Gastroesophageal sphincter (tissue), 4 donors: Measurements from ENCODE around the gene BTBD2. TPM values are rescaled to one million over a fixed set of nuclear protein-coding genes. Genes with fewer than 3 reads are reported as not detected.

Experiments used
- ATAC-seq: fragments of 150-250 bp; one replicate; pipeline ENCODE4 v1.9.1; 2016; ENCODE audit warnings: mild to moderate bottlenecking, moderate library complexity
- H3K27ac ChIP-seq, 4 donors: fragments of 200-600 bp; sonication (generic) in 3 of 4; 1 replicate in 3 of 4; 2 replicates in 1 of 4; pipeline ENCODE4 v1.5.1; 2016 to 2019
- H3K27me3 ChIP-seq: fragments of 200-600 bp; sonication (generic); one replicate; pipeline ENCODE4 v1.5.1; 2019
- H3K36me3 ChIP-seq, 2 donors: fragments of 200-600 bp; sonication (generic); one replicate each; pipeline ENCODE4 v1.5.1; 2019; ENCODE audit warnings: control low read depth in 1 of 2
- H3K4me1 ChIP-seq, 3 donors: fragments of 200-600 bp; sonication (generic); 1 replicate in 2 of 3; 2 replicates in 1 of 3; pipeline ENCODE4 v1.5.1; 2016 to 2019; ENCODE audit warnings: control low read depth in 2 of 3
- H3K4me3 ChIP-seq, 2 donors: fragments of 200-600 bp; sonication (generic); one replicate each; pipeline ENCODE4 v1.5.1; 2019; ENCODE audit warnings: mild to moderate bottlenecking in 1 of 2, moderate library complexity in 1 of 2
- H3K9me3 ChIP-seq, 3 donors: fragments of 200-600 bp; sonication (generic); one replicate each; pipeline ENCODE4 v1.5.1; 2017 to 2019; ENCODE audit warnings: control low read depth in 2 of 3
- EP300 ChIP-seq: sonication (generic); formaldehyde crosslinking; IDR thresholded peaks from one replicate; pipeline ENCODE4 v1.6.1; 2017; ENCODE audit warnings: antibody characterized with exemption, mild to moderate bottlenecking
- POLR2A ChIP-seq, 2 donors: fragments of 450-650 bp; IDR thresholded peaks; one replicate each; pipeline ENCODE4 v1.6.1; 2017; ENCODE audit warnings: antibody characterized with exemption in 2 of 2, mild to moderate bottlenecking in 2 of 2, moderate library complexity in 1 of 2
- POLR2AphosphoS5 ChIP-seq: sonication (generic); formaldehyde crosslinking; IDR thresholded peaks from one replicate; pipeline ENCODE4 v1.6.1; 2017; ENCODE audit warnings: antibody characterized with exemption
- WGBS, 2 donors: methylation state at CpG; one replicate each; pipeline ENCODE4 v1.1.5; 2018; ENCODE audit warnings: low coverage in 1 of 2; 5-methylcytosine and 5-hydroxymethylcytosine counted together
- total RNA-seq, 4 donors: library from RNA; depleted of rRNA; stranded (reverse); fragments of >200 nt; gene quantifications; one replicate each; pipeline ENCODE4 v1.1.0, GENCODE V29; 2016
- TF ChIP-seq, protein P1 (sequence below), 4 experiments: fragments of 200-600 bp in 2 of 4; fragments of 450-650 bp in 2 of 4; sonication (generic) in 1 of 4; IDR thresholded peaks; one replicate each; pipeline ENCODE4 v1.5.1; 2017 to 2019; ENCODE audit warnings: antibody characterized with exemption in 4 of 4, mild to moderate bottlenecking in 2 of 4, moderate library complexity in 2 of 4

BTBD2 gene
- total RNA-seq: 100 to 1,000 TPM in 1 of 4 donors, 10 to 100 TPM in 3; 44.0 to 125 (median 59.9) TPM

DNA sequence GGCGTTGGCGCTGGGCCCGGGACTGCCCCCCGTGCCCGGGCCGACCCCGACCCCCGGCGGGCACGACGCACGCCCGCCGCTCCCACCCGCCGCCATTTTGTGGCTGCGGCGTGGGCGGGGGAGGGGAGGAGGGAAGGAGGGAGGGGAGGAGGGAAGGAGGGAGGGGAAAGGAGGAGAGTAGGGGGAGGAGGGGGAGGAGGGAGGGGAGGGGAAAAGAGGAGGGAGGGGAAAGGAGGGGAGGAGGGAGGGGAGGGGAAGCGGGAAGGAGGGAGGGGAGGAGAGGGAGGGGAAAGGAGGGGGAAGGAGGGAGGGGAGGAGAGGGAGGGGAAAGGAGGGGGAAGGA, at the start of gene BTBD2:
Gene BTBD2, minus strand, starts transcription at position 107 of the 343 bp plus-strand sequence. Its CDS starts 11 bp downstream, at position 96.
- peaks cover 0 to 13% of the 10 kb centered on the region in 2 donors for H3K36me3 ChIP-seq
- H3K9me3 ChIP-seq: no peaks in the 10 kb centered on the region
- H3K27me3 ChIP-seq: no peaks in the 10 kb centered on the region
- H3K27ac ChIP-seq: peak within 1 kb of the TSS; percentile 3 to 86 (median 81)
- WGBS, 2 donors: no CpG with 5 or more reads among the region's 20 CpGs
- peak; percentile 38 for ATAC-seq
- H3K4me3 ChIP-seq: peak within 1 kb of the TSS; percentile 49 to 79
- TF ChIP-seq POLR2A (IDR thresholded peaks at IDR 0.05) (no peak), POLR2AphosphoS5 (peak; percentile 54)
- TF ChIP-seq, protein P1, sequence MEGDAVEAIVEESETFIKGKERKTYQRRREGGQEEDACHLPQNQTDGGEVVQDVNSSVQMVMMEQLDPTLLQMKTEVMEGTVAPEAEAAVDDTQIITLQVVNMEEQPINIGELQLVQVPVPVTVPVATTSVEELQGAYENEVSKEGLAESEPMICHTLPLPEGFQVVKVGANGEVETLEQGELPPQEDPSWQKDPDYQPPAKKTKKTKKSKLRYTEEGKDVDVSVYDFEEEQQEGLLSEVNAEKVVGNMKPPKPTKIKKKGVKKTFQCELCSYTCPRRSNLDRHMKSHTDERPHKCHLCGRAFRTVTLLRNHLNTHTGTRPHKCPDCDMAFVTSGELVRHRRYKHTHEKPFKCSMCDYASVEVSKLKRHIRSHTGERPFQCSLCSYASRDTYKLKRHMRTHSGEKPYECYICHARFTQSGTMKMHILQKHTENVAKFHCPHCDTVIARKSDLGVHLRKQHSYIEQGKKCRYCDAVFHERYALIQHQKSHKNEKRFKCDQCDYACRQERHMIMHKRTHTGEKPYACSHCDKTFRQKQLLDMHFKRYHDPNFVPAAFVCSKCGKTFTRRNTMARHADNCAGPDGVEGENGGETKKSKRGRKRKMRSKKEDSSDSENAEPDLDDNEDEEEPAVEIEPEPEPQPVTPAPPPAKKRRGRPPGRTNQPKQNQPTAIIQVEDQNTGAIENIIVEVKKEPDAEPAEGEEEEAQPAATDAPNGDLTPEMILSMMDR (IDR thresholded peaks at IDR 0.05): no peak
- peaks cover 0 to 48% (median 23%) of the 10 kb centered on the region in 3 donors for H3K4me1 ChIP-seq

DNA sequence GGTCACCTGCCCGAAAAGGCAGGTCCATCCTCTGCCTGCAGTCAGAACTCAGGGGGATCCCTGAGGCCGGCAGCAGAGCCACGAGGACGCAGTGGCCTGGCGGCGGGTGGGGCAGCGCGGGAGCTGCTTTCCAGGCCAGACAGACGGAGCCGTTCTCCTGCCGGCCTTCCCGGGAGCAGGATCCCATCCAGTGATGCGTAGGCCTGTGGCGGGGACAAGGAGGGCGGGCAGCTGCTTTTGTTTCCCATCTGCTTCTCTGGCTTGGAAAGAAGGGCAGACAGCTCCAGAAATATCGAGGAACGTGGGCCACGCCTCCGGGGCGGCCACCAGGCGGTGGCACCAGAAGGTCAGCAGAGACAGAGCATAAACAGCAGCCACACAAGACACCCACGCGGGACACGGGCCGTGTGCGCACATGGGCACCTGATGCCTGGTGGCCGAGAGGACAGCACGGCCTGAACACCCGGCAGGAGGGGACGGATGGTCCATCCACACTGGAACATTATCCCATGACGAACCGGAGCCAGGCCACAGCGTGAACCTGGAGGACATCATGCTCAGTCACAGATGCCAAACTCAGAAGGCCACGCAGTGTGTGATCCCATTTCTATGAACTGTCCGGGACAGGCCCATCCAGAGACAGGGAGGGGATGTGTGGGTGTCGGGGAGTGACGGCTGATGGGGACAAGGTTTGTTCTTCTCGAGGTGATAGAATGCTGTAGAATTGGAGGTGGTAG, 49.4 kb upstream of the BTBD2 start:
- peak; percentile 20 for TF ChIP-seq EP300
- TF ChIP-seq, protein P1 (IDR thresholded peaks at IDR 0.05): peak in 1 of 4 experiments; percentile 2
- no peak for TF ChIP-seq POLR2AphosphoS5
- peaks cover 0 to 60% (median 27%) of the 10 kb centered on the region in 3 donors for H3K4me1 ChIP-seq
- no peaks in the 10 kb centered on the region for H3K36me3 ChIP-seq
- peak overlapping the region in 3 of 4 donors; percentile 71 to 77 (median 71) for H3K27ac ChIP-seq
- H3K4me3 ChIP-seq: peak overlapping the region in 1 of 2 donors; percentile 1
- no peaks in the 10 kb centered on the region for H3K9me3 ChIP-seq
- WGBS, 2 donors: 63 to 88% methylated on average over 3 to 7 of the region's 38 CpGs
- H3K27me3 ChIP-seq: no peaks in the 10 kb centered on the region
- ATAC-seq: no peak

DNA sequence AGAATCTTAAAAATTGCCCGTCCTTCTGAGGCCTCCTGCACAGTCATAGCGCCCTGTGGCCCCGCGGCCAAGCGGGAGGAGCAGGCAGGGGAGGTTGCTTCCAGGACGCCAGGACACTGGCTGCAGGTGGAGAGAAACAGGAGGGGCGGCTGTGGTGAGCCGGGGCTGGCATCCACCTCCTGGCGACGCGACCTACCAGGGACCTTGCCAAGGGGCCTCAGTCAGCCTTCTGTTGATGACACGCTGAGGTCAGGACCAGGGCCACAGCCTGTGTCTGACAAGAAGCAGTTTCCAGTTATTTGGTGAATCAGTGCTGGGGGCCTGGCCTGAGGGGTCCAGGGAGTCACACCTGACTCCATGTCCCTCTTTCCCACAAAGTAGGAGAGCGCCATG, 48.9 kb upstream of the BTBD2 start:
- peak overlapping the region in 3 of 4 donors; percentile 71 to 77 (median 71) for H3K27ac ChIP-seq
- 57 to 64% methylated on average over 2 to 6 of the region's 13 CpGs for WGBS, 2 donors
- TF ChIP-seq POLR2AphosphoS5 (no peak), EP300 (no peak), POLR2A (IDR thresholded peaks at IDR 0.05) (no peak)
- TF ChIP-seq, protein P1 (IDR thresholded peaks at IDR 0.05): no peak
- peak overlapping the region in 1 of 2 donors; percentile 1 for H3K4me3 ChIP-seq
- ATAC-seq: no peak
- H3K9me3 ChIP-seq: no peaks in the 10 kb centered on the region
- H3K27me3 ChIP-seq: no peaks in the 10 kb centered on the region
- no peaks in the 10 kb centered on the region for H3K36me3 ChIP-seq
- peaks cover 0 to 60% (median 30%) of the 10 kb centered on the region in 3 donors for H3K4me1 ChIP-seq

GRCh38 chr19:2063824-2064223, 48.3 kb upstream of the BTBD2 start:
- H3K27ac ChIP-seq: peak overlapping the region in 2 of 4 donors; percentile 71 to 77
- no peak for ATAC-seq
- H3K27me3 ChIP-seq: no peaks in the 10 kb centered on the region
- no peak for TF ChIP-seq EP300
- TF ChIP-seq POLR2AphosphoS5: no peak
- TF ChIP-seq, protein P1 (IDR thresholded peaks at IDR 0.05): no peak
- TF ChIP-seq POLR2A (IDR thresholded peaks at IDR 0.05): no peak
- H3K4me3 ChIP-seq: no peak overlapping the region
- no peaks in the 10 kb centered on the region for H3K36me3 ChIP-seq
- WGBS, 2 donors: 82 to 86% methylated on average over 3 to 8 of the region's 8 CpGs
- H3K4me1 ChIP-seq: peaks cover 0 to 62% (median 34%) of the 10 kb centered on the region in 3 donors
- no peaks in the 10 kb centered on the region for H3K9me3 ChIP-seq

DNA sequence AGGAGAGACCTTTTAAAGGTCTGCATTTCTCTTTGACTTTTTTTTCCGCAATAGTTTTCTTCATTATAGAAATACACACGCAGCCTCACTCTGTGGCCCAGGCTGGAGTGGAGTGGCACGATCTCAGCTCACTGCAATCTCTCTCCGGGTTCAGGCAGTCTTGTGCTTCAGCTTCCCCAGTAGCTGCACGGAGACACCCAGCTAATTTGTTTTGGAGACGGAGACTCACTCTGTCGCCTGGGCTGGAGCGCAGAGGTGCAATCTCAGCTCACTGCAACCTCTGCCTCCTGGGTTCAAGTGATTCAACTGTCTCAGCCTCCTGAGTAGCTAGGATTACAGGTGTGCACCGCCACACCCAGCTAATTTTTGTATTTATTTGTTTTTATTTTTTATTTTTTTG, 47.3 kb upstream of the BTBD2 start:
- H3K4me1 ChIP-seq: peaks cover 0 to 72% (median 40%) of the 10 kb centered on the region in 3 donors
- no peak for ATAC-seq

More for the DNA sequence above, 47.3 kb upstream of the BTBD2 start:
- Histone ChIP-seq H3K4me3 (no peak overlapping the region), H3K9me3 (no peaks in the 10 kb centered on the region), H3K27me3 (no peaks in the 10 kb centered on the region), H3K27ac (peak overlapping the region in 2 of 4 donors; percentile 99 to 100), H3K36me3 (no peaks in the 10 kb centered on the region)
- TF ChIP-seq POLR2AphosphoS5 (no peak), EP300 (no peak), POLR2A (IDR thresholded peaks at IDR 0.05) (no peak)
- TF ChIP-seq, protein P1 (IDR thresholded peaks at IDR 0.05): no peak
- 40 to 83% methylated on average over 1 to 9 of the region's 9 CpGs for WGBS, 2 donors
